HUDEP-2 (cell line): ENCODE results near the gene HAPSTR1.
"Not testable (repeated sequence)": the region's sequence is repeated elsewhere in the genome, so short reads cannot be mapped to it uniquely, and the experiment has no call there.

Experiments
- DNase-seq, 76 experiments: peaks; one replicate each; lab custom pipeline; 2025; ENCODE audit not compliant: unreplicated experiment in 76 of 76; lab: John Stamatoyannopoulos, UW

The HAPSTR1 gene, protein sequence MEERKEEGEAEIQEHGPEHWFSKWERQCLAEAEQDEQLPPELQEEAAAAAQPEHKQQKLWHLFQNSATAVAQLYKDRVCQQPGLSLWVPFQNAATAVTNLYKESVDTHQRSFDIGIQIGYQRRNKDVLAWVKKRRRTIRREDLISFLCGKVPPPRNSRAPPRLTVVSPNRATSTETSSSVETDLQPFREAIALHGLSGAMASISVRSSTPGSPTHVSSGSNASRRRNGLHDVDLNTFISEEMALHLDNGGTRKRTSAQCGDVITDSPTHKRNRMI

DNA sequence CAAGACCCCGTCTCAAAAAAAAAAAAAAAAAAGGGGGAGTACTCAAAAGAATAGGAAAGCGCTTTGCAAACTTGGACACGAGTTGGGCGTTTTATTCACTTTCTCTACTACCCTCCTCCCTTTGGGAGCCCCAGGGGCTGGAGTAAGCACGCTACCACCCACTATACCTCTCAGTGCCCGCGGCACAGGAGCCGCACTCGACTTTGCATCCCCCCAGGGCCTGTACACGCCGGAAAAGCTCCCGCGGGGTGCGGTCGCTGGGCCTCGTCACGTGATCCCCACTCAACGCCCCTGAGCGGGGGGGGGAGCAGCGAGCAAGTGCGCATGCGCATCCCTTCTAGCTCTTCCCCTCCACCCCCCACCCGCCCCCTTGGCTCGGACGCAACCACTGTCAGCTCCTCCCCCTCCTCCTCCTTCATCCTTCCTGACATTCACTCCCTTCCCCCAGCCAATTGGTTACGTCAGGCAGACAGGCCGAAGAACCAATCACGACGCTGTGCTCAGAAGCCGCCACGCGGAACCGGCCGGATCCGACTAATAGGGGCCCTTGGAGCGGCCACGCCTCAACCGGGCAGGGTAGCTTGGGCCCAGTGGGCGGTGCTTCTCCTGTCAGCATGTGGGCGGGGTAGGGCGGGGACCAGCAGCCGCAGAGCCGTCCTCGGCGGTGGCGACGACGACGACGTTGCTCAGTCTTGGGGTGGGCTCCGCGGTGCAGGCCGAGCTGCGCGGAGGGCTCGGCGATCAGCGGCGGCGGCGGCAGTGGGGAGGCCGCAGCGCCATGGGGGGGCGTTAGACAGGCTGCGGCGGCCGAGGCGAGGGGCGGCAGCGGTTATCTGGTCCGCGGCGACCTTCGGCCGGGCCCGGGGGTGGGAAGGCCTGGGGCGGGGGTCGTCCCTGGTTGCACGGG, at the start of gene HAPSTR1:
HAPSTR1 (plus strand) TSS at position 685 of the 907 bp plus-strand sequence. CDS start 401 bp downstream, outside the sequence.
- peak; percentile 25 to 100 (median 98) for DNase-seq

DNA sequence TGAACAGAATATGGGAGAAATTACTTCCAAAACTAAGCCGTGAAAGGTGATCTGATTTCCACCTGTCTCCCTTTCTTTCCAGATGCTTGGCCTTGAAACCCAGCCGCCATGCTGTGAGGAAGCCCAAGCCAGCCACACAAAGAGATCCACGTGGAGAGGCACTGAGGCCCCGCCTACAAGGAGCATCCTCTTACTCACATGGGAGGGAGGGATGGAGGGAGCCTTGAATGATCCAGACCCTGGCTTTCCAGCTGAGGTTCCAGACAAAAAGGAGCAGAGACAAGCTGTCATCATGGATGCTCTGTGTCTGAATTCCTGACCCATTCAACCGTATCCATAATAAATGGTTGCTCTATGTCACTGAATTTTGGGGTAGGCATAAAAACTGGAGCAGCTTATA, 48.9 kb upstream of the HAPSTR1 start:
- DNase-seq, result no peak

DNA sequence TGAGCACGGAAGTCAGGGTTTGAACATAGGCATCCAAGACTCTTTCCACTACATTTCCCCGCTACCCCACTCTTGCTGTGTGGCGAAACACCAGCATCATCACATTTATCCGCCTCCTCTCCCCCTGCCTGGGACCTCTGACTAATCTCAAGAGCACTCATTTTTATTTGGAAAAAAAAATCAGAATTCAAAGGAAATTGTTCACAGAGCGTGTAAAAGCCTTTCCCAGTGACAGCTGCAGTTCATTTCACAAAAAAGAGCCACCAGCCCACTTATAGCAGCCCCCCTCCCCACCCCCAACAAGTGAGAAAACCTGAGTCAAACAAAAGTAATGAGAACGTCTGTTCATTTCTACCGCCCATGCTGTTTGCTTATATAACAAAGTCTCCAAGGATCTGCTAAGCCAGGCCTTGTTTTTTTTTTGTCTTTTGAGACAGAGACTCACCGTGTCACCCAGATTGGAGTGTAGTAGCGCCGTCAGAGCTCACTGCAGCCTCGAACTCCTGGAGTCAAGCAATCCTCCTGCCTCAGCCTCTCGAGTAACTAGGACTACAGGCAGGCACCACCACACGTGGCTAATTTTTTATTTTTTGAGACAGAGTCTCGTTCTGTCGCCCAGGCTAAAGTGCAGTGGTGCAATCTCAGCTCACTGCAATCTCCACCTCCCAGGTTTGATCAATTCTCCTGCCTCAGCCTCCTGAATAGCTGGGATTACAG, 48.3 kb upstream of the HAPSTR1 start:
- DNase-seq, result no peak

DNA sequence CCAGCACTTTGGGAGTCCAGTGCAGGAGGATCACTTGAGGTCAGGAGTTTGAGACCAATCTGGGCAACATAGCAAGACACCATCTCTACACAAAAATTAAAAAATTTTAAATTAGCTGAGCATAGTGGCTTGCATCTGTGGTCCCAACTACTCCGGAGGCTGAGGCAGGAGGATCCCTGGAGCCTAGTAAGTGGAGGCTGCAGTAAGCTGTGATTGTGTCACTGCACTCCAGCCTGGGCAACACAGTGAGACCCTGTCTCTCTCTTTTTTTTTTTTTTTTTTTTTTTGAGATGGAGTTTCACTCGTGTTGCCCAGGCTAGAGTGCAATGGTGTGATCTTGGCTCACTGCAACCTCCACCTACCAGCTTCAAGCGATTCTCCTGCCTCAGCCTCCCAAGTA, 45.9 kb upstream of the HAPSTR1 start:
- not testable (repeated sequence) for DNase-seq

DNA sequence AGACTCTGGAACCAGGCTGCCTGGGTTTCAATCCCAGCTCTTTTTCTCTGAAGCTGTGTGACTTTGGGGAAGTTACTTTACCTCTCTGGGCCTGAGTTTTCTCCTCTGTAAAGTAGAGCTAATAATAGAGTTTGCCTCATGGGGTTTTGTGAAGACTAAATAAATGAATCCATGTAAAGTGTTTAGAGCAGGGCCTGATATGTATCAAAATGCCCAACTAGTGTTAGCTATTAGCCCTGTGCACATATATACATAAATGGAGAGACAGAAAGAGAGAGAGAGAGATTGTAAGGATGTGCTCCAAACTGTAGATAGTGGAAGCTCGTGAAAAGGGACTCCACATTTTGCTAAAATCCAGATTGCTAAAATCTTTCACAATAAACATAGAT, 44.8 kb upstream of the HAPSTR1 start:
- no peak for DNase-seq

DNA sequence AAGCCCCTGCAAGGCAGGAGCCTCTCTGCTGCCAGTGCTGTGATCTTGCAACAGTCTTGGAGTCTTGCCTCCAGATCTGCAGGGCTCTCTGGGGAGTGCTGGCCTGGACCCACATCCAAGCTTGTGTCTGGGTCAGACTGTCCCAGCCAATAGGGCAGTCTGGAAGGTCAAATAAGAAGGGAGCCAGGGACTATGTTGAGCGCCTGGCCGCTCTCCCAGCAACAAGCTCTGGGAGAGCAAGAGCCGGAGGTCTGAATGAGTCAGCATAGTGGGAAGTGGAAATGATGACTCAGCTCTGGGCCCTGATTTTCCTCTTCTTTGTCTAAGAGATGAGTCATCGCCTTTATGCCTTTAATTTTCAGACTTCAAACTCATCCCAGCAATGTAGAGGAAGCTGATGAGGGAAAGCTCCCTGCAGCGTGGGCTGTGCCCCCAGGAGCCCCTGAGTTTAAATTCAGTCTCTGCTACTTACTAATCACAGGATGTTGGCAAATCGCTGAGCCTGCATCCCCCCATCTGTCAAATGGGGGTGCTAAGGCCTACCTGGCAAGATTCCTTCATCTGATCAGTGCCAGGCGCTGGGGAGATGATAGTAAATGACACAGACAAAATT, 43.6 kb upstream of the HAPSTR1 start:
- peak in 63 of 76 experiments; percentile 5 to 75 (median 40) for DNase-seq

DNA sequence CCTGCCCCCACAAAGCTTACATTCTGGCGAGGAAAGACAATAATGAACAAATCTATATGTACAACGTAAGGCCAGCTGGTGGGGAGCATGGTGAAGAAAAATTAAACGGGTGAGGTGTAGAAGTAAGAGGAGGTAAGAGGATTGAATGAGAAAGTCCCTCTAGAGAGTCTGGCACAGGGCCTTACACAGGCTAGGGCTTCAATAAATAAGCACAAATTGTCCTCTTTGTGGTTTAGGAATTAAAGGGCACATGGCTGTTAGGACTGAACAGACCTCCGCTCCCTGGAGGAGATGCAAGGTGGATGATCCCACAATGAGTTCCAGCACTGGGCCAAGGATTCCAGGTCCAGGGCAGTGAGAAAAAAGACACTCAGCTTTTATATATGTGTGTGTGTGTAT, 43.1 kb upstream of the HAPSTR1 start:
- DNase-seq, result no peak

DNA sequence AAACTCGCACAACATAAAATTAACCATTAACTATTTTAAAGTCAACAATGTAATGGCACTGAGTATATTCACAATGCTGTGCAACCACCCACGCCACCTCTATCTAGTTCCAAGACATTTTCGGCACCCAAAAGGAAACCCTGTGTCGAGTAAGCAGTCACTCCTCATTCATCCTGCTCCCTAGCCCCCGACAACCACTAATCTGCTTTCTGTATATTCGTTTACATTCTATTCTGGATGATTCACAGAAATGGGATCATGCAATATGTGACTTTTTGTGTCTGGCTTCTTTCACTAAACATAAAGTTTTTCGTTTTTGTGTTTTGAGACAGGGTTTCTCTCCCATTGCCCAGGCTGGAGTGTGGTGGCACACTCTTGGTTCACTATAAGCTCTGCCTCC, 42.2 kb upstream of the HAPSTR1 start:
- no peak for DNase-seq

DNA sequence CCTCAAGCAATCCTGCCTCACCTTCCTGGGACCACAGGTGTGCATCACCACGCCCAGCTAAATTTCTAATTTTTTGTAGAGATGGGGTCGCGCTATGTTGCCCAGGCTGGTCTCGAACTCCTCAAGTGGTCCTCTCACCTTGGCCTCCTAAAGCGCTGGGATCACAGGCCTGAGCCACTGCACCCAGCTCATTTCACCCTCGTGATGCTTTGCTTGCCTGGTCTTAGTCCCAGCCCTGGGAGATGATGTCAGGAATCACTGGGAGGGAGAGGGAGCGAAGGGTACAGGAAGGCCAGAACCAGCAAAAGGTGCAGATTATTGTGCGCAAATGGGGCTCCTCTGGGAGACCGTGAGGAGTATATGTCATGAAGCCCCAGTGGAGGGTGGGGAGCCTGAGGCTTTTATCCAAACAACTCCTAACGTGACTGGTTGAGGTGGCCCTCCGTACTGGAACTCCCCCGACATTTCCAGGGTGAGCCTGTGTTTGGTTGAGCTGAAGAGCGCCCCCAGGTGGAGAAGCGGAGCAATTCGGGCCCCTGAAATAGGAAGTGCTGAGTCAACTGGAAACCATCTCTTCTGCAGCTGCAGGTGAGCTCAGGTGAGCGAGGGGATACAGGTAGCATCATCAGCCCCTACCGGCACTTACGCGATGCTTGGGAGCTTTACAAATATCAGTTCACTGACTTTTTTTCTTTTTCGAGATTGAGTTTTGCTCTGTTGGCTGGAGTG, 41.2 kb upstream of the HAPSTR1 start:
- DNase-seq, result peak in 25 of 76 experiments; percentile 2 to 33 (median 6)

DNA sequence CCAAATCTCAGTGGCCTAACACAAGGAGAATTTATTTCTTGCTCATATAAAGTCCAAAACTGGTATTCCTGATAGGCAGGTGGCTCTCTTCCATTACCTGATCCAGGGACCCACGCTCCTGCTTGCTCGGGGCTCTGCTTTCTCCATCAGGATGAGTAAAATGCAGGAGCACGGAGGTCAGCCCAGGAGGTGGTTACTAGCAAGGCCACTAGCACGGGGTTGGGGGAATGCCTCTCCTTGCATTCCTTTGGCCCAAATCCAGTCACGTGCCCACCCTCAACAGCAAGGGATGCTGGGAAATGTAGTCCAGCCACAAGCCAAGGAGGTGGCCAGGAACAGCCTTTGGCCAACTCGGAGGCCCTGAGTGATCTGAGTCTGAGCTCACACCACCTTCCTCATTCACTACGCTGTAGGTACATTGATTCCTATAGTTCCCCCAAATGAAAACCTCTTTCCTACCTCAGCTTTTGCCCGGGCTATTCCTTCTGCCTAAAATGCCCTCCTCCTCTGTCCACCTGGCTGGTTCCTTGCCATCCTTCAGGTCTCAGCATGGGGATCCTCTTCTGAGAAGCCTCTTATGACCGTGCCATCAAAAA, 38.3 kb upstream of the HAPSTR1 start:
- DNase-seq, result peak in 29 of 76 experiments; percentile 2 to 67 (median 19)

DNA sequence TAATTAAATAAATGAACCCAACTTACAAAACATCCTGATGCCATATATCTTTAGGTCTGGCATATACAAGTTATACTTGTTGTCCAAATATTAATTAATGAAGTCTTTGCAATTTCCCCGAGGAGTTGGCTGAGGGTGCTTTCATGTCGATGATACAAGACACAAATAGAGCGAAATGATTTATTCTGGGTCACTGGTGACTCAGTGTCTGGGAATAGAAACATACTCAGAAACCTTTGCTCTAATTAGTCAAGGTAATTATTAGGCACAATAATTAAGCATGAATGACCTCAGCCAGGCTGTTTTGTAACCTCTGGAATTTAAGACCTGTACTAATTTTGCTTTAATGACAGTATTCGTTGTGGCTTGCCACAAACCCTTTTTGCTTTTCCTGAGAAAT, 37.0 kb upstream of the HAPSTR1 start:
- no peak for DNase-seq

DNA sequence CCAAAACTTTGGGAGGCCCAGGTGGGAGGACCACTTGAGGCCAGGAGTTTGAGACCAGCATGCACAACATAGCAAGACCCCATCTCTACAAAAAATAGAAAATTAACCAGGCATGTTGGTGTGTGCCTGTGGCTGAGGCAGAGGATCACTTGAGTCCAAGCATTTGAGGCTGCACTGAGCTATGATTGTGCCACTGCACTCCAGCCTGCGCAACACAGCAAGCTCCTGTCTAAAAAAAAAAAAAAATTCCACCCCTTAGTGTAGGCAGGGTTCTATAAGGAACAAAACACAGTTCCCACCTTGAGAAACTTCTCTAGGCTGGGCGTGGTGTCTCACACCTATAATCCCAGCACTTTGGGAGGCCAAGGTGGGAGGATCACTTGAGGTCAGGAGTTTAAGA, 36.3 kb upstream of the HAPSTR1 start:
- no peak for DNase-seq

DNA sequence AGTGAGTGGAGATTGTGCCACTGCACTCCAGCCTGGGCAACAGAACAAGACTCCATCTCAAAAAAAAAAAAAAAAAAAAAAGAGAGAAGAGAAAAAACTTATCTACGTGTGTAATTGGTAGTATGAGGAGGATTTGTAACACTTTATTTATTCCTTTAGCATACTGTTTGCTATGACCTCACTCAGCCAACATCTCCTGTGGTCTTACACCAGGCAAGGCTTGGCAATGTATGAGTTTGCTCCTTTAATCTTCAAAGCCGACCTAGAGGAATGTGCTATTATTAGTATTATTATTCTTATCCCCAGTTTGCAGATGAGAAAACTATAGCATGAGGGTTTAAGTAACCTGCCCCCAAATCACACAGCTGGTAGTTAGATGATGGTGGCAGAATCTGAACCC, 35.8 kb upstream of the HAPSTR1 start:
- no peak for DNase-seq

DNA sequence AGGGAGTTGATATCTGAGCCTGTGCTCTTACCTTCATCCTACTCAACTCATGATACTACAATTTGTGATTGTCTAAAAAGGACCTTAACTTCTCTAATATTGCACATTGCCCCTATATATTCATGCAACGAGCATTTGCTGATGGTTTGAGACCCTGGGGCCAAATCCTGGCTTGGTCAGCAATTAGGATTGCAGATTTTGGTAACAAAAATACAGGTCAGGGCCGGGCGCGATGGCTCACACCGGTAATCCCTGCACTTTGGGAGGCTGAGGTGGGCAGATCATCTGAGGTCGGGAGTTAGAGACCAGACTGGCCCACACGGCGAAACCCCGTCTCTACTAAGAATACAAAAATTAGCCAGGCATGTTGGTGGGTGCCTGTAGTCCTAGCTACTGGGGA, 35.4 kb upstream of the HAPSTR1 start:
- no peak for DNase-seq

DNA sequence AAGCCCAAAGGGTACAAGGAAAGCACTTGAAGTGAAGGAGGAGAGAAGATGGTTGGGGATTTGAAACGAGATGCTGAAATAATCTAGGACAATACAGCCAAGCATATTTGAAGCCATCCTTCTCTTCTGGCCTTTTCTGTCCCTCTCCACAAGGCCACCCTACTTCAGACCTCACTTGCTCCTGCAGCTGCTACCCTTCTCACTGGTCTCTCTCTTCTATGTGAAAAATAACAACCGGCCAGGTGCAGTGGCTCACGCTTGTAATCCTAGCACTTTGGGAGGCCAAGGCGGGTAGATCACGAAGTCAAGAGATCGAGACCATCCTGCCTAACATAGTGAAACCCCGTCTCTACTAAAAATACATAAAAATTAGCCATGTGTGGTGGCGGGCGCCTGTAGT, 33.2 kb upstream of the HAPSTR1 start:
- DNase-seq, result no peak

DNA sequence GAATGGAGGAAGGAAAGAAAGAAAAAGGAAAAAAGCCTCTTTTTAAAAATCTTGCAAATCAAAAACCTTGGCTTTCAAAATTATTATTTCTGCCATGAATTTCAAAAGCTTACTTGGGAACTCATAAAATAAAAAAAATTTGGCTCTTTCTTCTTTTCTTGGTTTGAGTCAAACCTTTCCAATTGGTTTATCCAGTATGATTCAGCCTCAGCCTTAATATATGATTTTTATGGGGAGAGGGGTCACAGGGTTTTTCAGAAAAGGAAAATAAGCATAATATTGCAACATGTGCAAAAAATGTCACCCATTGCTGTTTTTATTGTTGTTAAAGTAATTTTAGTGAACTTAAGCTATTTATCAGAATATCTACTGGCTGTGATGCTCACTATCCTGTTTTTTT, 31.2 kb upstream of the HAPSTR1 start:
- no peak for DNase-seq

DNA sequence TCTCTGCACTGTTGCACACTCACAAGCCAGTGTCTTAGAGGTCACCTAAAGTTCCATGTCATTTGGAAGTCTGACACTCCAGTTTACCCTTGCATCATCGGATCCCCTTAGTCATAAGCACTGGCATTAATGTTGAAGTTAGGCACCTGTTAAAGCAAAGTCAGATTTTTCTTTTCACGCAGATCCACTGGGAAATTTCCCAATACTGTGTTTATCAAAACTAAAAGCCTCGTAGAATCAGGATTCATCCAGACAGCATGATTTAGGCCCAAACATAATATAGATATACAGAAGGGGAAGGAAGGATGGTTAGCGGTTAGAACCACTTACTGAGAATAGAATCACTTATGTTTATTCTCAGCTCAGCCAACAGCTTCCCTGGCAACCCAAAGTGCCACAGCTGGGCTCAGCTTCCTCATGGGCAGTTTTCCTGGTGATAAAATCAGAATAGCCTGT, 30.1 kb upstream of the HAPSTR1 start:
- no peak for DNase-seq

DNA sequence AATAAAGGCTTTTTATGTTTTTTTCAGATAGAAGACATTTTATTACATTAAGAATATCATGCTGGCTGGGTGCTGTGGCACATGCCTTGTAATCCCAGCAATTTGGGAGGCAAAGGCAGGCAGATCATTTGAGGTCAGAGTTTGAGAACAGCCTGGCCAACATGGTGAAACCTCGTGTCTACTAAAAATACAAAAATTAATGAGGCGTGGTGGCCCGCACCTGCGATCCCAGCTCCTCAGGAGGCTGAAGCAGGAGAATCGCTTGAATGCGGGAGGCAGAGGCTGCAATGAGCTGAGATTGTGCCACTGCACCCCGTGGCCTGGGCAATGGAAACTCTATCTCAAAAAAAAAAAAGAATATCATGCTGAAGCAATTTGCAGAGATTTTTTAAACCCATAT, 29.1 kb upstream of the HAPSTR1 start:
- no peak for DNase-seq

DNA sequence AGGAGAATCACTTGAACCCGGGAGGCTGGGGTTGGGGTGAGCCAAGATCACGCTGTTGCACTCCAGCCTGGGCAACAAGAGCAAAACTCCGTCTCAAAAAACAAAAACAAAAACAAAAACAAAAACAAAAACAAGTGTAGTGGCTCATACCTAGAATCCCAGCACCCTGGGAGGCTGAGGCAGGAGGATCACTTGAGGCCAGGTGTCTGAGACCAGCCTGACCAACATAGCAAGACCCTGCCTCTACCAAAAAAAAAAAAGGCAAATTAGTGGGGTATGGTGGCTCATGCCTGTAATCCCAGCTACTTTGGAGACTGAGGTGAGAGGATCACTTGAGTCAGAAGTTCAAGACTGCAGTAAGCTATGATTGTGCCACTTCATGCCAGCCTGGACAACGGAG, 26.4 kb upstream of the HAPSTR1 start:
- DNase-seq, result no peak

DNA sequence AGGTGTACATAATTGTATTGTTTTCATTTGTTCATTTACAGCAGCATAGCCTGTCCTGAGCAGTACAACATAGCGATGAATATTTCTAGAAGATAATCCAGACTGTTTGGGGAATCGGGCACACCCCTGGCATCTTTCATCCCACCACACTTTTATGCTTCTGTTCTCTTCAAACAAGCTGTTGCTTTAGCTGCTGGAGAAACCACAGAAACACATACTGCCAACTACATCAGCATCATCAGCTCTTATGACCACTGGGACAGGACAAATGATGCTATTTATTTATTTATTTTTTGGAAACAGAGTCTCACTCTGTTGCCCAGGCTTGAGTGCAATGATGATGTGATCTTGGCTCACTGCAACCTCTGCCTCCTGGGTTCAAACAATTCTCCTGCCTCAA, 22.6 kb upstream of the HAPSTR1 start:
- DNase-seq, result no peak
